Breast epithelium (tissue), 3 donors: Measurements from ENCODE around the gene SHISA4.

ENCODE experiments used
- POLR2A ChIP-seq: fragments of 450-650 bp; IDR thresholded peaks from one replicate; pipeline ENCODE4 v1.6.1; 2016; ENCODE audit warnings: antibody characterized with exemption, mild to moderate bottlenecking, moderate library complexity
- POLR2AphosphoS5 ChIP-seq, 3 donors: sonication (generic); formaldehyde crosslinking; IDR thresholded peaks; one replicate each; pipeline ENCODE4 v1.6.1; 2017; ENCODE audit warnings: antibody characterized with exemption in 3 of 3
- TF ChIP-seq, protein P1 (sequence below), 3 donors: fragments of 450-650 bp; IDR thresholded peaks; one replicate each; pipeline ENCODE4 v1.5.1; 2016 to 2017; ENCODE audit warnings: antibody characterized with exemption in 3 of 3, mild to moderate bottlenecking in 3 of 3, moderate library complexity in 3 of 3

DNA sequence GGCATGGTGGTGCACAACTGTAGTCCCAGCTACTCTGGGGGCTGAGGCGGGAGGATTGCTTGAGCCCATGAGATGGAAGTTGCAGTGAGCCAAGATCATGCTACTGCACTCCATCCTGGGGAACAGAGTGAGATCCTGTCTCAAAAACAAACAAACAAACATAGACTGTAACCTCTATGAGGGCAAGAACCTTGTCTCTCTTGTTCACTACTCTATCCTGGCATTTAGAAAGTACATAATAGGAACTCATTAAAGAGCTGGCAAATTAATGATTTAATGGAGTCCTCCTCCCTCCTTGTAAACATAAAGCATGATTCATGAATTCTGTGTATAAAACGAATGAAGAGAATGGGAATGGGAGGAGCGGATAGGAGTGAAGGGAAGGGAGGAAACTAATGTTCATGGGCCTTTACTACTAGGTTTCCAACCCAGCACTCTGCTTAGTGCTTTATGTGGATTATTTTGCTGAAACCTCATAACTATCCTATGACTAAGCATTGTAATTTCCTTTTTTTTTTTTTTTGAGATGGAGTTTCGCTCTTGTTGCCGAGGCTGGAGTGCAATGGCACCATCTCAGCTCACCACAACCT lies 49.0 kb downstream of the SHISA4 start:
- TF ChIP-seq POLR2AphosphoS5 (IDR thresholded peaks at IDR 0.05) (no peak), POLR2A (no peak)
- TF ChIP-seq, protein P1, sequence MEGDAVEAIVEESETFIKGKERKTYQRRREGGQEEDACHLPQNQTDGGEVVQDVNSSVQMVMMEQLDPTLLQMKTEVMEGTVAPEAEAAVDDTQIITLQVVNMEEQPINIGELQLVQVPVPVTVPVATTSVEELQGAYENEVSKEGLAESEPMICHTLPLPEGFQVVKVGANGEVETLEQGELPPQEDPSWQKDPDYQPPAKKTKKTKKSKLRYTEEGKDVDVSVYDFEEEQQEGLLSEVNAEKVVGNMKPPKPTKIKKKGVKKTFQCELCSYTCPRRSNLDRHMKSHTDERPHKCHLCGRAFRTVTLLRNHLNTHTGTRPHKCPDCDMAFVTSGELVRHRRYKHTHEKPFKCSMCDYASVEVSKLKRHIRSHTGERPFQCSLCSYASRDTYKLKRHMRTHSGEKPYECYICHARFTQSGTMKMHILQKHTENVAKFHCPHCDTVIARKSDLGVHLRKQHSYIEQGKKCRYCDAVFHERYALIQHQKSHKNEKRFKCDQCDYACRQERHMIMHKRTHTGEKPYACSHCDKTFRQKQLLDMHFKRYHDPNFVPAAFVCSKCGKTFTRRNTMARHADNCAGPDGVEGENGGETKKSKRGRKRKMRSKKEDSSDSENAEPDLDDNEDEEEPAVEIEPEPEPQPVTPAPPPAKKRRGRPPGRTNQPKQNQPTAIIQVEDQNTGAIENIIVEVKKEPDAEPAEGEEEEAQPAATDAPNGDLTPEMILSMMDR (IDR thresholded peaks at IDR 0.05): no peak
